Middle frontal gyrus (tissue), 1 donor: Measurements from ENCODE around the gene PFKFB3.
A peak's percentile ranks its signal among the peaks of the same experiment; 100 is the strongest.
"Not testable (repeated sequence)": the region's sequence is repeated elsewhere in the genome, so short reads cannot be mapped to it uniquely, and the experiment has no call there.

Source experiments
- DNase-seq: peaks from one replicate; pipeline ENCODE4 v3.0.0-alpha.2; 2015; ENCODE audit warnings: low spot score; ENCODE audit errors: extremely low spot score

PFKFB3 gene

GRCh38 chr10:6236349-6237198, 33.8 kb downstream of the PFKFB3 start:
- no peak for DNase-seq

- DNase-seq, result no peak
These were observed 34.4 kb downstream of the PFKFB3 start for GRCh38 chr10:6237199-6237530.

DNA sequence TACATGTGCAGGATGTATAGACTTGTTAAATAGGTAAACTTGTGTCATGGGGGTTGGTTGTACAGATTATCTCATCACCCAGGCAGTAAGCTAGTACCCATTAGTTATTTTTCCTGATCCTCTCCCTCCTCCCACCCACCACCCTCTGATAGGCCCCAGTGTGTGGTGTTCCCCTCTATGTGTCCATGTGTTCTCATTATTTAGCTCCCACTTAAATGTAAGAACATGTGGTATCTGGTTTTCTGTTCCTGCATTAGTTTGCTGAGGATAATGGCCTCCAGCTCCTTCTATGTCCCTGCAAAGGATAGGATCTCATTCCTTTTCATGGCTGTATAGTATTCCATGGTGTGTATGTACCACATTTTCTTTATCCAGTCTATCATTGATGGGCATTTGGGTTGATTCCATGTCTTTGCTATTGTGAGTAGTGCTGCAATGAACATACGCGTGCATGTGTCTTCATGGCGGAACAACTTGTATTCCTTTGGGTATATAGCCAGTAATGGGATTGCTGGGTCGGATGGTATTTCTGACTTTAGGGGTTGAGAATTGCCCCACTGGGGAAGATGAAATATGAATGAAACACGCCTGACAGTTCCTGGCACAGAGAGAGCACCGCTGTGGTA, 36.0 kb downstream of the PFKFB3 start:
- not testable (repeated sequence) for DNase-seq

- no peak for DNase-seq
These were observed 36.7 kb downstream of the PFKFB3 start for GRCh38 chr10:6239213-6239991.

- DNase-seq, result no peak
These were observed 37.5 kb downstream of the PFKFB3 start for GRCh38 chr10:6240254-6240653.

- no peak for DNase-seq
These were observed 39.4 kb downstream of the PFKFB3 start for GRCh38 chr10:6242089-6242488.

- no peak for DNase-seq
These were observed 41.8 kb downstream of the PFKFB3 start for GRCh38 chr10:6244510-6244909.

DNA sequence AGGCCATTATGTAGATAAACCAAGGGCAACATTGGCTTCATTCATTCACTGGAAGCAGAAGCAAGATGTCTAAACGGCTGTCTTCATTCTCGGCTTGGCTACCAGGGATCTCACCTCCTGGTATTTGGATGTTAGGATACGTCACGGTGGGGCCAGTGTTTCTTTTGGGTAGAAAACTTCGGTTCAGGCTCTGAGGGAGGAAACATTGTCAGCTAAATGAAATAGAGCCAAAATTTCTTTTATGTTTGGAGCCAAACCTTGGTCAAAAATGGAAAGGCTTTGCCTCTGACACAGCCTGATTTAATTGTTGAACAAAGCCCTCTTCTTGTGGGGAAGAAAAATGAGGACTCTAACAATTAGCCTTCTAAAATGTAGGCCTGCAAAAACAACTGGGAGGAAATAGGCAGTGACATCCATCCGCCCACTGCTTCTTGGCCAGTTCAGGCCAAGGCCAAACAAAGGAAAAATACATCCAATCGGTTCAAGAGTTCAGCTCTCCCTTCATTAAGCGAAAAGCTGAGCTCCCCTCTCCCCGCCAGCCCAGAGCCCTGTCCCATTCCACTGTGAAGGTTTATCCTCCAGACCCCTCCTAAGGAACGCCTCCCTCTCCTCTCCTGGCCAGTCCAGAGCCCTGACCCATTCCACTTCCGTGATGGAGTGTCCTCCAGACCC, 44.4 kb downstream of the PFKFB3 start:
- peak; percentile 43 for DNase-seq

DNA sequence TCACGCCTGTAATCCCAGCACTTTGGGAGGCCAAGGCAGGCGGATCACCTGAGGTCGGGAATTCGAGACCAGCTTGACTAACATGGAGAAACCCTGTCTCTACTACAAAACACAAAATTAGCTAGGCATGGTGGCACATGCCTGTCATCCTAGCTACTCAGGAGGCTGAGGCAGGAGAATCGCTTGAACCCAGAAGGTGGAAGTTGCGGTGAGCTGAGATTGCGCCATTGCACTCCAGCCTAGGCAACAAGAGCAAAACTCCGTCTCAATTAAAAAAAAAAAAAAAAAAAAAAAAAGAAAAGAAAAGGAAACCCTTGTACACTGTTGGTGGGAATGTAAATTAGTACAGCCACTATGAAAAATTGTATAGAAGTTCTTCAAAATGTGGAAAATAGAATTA, 46.2 kb downstream of the PFKFB3 start:
- DNase-seq, result not testable (repeated sequence)

DNA sequence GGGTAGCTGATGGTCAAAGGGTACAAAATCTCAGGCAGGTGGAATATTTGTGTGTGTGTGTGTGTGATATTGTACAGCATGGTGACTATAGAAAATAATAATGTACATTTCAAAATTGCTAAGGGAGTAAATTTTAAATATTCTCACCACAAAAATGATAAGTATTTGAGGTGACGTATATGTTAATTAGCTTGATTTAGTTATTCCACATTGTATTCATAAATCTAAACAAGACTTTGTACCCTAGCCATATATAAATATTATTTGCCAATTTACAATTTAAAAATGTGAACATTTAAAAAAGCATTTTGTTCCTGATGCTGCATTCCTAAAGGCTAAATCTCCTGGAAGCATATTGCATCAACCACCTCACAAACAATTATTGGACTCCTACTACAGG, 47.0 kb downstream of the PFKFB3 start:
- DNase-seq, result no peak

DNA sequence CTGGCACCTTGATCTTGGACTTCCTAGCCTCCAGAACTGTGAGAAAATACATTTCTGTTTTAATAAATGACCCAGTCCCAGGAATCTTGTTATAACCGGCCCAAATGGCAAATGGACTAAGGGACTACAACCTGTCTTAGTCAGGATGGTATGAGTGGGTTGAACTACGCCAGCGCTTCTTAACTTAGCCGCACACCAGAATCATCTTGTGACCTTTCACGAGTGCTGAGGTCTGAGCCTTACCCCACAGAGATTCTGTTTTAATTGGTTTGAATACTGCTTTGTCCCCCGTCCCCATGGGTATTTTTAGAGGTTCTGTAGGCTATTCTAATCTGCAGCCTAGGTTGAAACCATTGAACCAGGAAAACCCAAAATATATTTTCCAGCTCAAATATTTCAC, 48.0 kb downstream of the PFKFB3 start:
- DNase-seq, result no peak

GRCh38 chr10:6254201-6254600, 51.5 kb downstream of the PFKFB3 start:
- DNase-seq, result no peak

- DNase-seq, result no peak
These were observed 52.9 kb downstream of the PFKFB3 start for GRCh38 chr10:6255548-6256061.

- no peak for DNase-seq
These were observed 53.7 kb downstream of the PFKFB3 start for GRCh38 chr10:6256439-6256838.

DNA sequence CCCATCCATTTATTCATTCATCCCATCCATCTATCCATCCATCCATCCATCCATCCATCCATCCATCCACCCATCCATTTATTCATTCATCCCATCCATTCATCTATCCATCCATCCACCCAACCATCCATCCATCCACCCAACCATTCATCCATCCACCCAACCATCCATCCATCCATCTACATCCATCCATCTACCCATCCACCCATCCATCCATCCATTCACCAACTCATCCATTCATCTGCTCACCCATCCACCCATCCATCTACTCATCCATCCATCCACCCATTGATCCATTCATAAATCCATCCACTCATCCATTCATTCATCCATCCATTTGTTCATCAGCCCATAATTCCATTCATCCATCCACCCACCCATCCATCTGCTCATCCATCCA, 56.4 kb downstream of the PFKFB3 start:
- no peak for DNase-seq

DNA sequence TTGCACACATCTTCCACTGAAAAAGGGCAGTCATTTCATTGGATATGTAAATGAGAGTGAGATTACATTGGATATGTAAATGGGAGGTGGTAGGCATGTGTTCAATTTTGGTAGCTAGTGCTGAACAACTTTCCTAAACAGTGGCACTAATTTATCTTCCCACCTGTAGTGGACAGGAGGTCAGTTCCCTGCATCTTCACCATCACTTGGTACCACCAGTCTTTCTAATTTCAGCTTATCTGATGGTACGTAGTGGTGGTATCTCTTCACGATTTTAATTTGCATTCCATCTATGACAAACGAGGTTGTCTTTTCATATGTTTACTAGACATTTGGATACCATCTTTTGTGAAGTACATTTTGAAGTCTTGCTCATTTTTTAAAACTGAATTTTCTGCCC, 58.1 kb downstream of the PFKFB3 start:
- DNase-seq, result no peak

GRCh38 chr10:6267941-6268340, 65.2 kb downstream of the PFKFB3 start:
- no peak for DNase-seq

DNA sequence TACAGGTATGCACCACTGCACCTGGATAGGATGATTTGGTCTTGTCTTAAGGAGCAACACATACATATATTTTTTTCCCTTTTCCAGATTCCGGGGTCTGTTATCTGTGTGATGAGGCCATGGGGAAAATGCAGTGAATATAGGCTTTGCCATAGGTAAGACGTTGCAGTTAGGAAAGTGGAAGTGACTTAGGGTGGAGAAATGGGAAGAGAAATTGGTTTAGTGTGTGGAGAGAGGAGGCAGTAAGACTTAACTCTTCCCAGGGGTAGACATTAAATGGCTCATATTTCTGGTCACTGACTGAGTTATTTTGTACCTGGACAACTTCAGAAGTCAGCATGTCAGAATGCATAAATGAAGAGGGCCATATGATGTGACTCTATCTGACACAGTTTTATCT, 66.7 kb downstream of the PFKFB3 start:
- DNase-seq, result no peak

- no peak for DNase-seq
These were observed 67.5 kb downstream of the PFKFB3 start for GRCh38 chr10:6269953-6270867.

DNA sequence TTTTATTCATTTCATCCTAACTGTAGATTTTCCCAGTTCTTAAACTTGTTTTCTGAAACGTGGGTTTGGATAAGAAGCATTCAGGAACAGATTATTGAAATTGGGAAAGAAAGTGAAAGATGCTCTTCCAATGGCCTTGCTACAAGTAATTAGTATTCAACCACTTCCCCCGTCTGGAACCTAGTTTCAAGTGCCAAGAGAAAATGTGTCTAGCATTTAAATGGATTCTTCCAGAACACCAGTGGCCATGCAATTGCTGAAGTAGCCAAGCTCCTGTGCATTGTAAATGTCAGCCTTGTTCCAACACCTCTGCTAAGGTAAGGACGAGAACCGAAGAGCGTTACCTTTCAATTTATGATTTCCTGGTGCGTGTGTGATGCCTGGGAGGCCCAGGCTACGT, 68.2 kb downstream of the PFKFB3 start:
- no peak for DNase-seq
